Breast epithelium (tissue), 3 donors: ENCODE measurements around the gene RSU1.

ENCODE experiments used
- CTCF ChIP-seq, 3 donors: fragments of 450-650 bp; IDR thresholded peaks; one replicate each; pipeline ENCODE4 v1.5.1; 2016 to 2017; ENCODE audit warnings: antibody characterized with exemption in 3 of 3, mild to moderate bottlenecking in 3 of 3, moderate library complexity in 3 of 3
- POLR2A ChIP-seq: fragments of 450-650 bp; IDR thresholded peaks from one replicate; pipeline ENCODE4 v1.6.1; 2016; ENCODE audit warnings: antibody characterized with exemption, mild to moderate bottlenecking, moderate library complexity
- POLR2AphosphoS5 ChIP-seq, 3 donors: sonication (generic); formaldehyde crosslinking; IDR thresholded peaks; one replicate each; pipeline ENCODE4 v1.6.1; 2017; ENCODE audit warnings: antibody characterized with exemption in 3 of 3

GRCh38 chr10:16712883-16713282 lies 104.3 kb downstream of the RSU1 start:
- TF ChIP-seq POLR2A: no peak
- TF ChIP-seq CTCF (IDR thresholded peaks at IDR 0.05): no peak
- TF ChIP-seq POLR2AphosphoS5 (IDR thresholded peaks at IDR 0.05): no peak
